ENCODE data around the gene LGR6.
"Not testable (repeated sequence)": the region's sequence is repeated elsewhere in the genome, so short reads cannot be mapped to it uniquely, and the experiment has no call there.

Gene LGR6

DNA sequence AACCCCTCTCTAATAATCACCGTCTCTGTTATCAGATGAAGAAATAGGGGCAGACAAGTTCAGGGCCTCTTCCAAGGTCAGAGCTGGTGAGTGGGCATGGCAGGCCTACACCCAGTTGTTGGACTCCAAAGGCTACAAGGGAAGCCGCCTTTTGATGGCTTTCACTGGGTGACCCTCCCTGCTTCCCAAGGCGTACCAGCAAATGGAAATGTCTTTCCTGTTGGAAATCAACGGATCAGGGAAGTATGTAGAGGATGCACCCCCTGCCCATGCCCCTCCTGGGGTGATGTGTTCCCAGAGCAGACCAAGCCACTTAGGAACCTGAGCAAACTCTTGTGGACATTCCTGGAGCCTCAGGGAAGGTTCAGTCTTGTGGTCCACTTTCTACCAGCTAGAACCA is 47.4 kb downstream of the LGR6 start:
- no peak for DNase-seq (ENCODE audit: low spot score)

DNA sequence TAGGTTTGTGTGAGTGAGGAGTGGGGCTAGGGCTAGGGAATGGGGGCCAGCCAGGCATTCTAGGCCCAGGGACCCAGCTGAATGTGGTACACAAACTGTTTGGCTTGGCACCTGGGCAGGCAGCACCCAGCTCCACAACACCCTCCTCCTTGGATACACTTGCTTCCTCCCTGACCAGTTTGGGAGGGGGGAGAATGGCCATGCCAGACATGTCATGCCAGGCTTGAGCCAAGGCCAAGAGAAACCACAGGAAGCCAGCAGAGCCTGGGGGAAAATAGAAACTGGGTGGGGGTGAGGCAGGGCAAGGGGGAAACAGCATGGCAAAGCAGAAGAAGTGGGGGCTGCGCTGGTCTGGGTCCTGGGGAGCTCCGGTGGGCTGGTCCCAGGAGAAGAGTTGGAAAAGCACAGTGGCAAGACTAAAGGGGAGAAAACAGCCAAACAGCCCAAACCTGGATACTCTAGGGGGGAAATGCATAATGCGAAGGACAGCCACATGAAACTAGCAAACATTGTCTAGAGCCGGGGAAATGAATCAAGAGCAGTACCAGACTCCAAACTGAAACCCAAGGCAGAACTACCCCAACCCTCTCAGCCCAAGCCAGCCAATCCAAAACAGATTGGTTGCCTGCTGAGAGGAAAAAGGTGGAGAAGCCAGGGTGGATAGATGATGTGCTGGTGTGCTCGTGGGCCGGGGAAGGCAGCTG is 47.9 kb downstream of the LGR6 start:
- DNase-seq (ENCODE audit: low spot score) = no peak

DNA sequence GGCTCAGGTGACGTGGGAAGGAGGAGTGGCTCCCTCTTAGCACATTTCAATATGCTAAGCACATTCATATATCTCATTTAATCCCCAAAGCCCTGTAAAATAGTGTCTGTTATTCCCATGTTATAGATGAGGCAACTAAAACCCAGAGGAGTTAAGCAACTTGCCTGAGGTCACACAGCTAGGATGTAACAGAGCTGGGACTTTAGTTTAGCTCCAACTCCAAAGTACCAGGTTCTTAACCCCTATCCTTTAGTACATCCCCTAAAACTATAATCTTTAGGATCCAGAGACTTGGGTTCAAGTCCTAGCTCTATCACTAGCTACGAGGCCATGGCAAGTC is 48.5 kb downstream of the LGR6 start:
- DNase-seq (ENCODE audit: low spot score) = no peak

DNA sequence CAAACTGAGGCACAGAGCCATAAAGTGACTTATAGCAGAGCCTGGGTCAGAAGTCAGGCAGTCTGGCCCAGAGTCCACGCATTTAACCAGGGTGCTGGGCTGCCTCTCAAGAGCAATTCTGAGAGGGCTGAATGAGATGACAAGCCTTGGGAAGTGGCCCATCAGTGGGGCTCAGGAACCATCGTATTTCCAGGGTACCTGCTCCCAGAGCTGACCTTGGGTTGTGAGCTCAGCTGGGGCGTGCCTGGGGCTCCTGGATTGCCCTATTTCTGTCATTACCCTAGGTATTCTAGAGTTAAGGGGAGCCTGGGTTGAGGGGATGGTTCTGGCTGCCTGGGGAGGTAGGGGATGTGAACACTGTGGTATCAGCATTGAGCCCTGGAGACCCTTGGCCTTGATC is 49.4 kb downstream of the LGR6 start:
- DNase-seq (ENCODE audit: low spot score) = no peak

DNA sequence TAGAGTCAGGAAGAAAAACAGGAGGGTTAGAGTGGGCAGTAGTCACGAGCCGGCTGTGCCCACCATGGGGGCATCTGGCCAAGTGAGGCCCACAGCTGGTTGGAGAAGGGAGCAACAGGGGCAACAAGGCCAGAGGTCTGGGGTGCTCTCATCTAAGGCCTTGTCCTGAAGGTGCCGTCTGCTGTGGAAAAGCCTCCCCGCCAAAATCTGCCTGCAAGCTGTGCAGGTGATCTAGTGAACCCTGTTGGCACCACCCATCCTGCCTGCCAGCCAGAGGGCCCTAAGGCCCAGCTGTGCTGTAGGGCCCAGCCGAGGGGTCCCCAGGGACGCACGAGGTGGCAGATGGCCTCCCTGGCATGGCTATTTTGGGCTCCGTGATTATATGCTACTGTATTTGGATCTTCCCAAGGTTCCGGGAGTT is 51.3 kb downstream of the LGR6 start:
- no peak for DNase-seq (ENCODE audit: low spot score)

DNA sequence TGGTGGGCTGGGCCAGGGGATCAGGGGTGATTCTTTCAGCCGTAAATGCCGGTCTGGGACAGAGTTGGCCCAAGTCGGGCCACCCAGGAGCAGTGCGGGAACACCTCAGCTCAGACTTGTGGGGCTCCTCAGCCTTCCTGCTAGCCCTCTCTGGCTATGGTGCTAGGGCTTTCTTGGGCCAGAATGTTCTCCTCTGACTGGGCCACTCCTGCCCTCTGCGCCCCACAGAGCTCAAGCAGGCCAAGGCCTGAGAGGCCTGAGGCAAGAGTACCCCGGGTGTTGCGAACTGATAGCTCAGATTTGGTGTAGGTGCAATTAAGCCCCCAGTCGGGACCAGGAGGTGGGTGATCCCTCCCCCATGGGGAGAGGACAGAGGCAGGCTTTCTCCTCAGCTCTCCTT is 51.8 kb downstream of the LGR6 start:
- DNase-seq (ENCODE audit: low spot score) = no peak

DNA sequence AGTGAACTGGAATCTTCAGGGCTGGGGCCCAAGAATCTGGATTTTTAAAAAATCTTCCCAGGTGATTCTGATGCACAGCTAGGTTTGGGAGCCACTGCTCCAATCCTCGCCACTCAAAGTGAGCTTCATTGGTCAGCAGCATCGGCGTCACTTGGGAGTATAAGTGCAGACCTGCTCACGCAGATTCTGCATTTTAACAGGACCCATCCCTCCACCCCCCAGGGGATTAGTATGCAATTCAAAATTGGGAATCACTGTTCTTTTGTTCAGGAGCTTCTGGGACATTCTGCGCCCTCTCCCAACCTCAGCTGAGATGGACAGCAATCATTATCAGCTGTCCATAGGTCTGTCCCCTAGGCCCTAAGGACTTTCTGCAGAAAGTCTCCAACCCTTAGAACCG is 53.5 kb downstream of the LGR6 start:
- DNase-seq (ENCODE audit: low spot score) = no peak

DNA sequence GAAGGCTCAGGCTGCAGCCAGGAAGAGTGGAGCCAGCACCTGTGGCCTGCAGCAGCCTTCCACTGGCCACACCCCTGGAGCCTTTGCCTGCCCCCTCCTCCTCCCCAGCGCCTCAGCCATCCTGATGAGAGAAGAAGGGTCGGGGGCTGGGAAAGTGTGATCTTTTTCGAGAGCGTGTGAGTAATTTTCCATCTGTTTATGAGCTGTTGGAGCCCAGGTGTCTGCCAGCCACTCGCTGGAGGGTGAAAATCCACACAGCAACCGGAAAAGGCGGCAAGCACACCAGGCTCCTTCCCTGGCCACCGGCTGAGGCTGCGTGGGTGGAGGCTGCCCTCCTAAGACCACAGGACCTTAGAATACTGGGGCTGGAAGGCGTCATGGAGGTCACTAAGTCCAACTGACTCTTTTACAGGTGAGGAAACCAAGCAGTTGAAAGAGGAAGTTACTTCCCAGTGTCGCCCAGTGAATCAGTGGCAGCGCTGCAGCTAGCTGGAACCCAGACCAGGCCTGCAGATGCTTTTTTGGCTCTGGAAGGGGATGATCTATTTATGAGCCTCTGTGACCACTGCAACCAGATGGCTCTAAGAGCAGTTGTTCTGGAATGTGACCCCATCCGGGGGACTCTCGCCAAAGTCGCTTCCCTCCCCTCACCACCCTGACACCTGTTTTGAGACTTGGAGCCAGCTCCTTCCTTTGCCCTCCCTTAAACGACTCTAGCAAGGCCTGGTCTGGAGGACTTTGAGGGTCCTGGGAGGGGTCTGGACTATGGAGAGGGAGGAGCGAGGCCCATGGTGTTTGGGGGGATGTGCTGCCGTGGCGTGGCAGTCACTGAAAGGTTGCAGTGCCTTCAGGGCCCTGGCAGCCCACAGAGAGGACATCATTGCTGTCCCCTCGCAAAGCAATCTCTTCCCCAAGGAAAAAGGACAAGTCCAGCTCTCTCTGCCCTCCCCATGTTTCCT is 54.5 kb downstream of the LGR6 start:
- DNase-seq (ENCODE audit: low spot score) = no peak

DNA sequence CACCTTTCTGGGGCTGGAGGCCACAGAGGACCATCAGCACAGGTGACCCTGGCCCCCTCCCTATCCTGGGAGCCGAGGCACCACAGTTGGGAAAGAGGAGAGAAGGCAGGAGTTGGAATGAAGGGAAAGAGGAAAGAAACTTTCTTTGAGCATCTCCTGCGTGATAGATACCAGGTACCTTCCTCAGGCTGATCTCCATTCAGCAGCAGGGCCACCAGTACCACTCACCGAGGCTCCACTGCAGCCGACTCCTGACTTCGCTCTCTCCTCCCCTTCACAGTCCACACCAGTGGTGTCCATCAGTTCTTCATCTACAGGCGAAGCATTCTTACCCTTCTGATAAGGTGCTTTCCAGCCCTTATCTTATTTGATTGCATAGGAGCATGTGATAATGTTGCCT is 55.3 kb downstream of the LGR6 start:
- DNase-seq (ENCODE audit: low spot score) = no peak

DNA sequence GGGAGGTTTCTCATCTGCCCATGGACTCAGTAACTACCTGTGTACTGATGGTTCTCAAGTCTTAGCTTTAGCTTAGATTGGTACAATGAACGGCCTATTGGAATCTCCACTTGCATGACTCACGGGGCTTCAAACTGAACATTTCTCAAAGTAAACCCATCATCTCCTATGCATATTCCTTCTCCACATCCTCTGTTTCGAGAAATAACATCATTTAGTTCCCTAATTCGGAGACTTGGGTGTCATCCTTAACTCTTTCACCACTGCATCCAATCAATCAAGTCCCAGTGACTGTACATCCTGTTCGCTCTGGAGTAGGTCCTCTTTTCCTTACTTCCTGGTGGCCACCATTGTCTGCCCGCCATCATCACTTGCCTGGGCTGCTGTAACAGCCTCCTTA is 55.8 kb downstream of the LGR6 start:
- DNase-seq (ENCODE audit: low spot score) = no peak

DNA sequence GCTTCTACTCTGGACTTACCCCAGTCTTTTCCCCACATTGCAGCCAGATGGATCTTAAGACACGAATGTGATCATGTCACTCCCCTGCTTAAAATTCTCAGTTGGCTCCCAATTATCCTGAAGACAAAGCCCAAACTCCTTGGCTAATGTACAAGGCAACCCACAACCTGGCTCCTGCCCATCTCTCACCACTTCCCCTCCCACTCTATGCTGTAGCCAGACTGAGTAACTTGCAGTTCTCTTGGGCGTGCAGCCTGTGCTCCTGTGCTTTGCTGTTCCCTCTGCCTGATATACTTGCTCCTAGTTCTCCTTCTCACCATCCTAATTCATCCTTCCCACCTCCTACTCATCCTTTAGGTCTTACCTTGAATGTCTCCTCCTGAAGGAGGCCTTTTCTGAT is 56.2 kb downstream of the LGR6 start:
- DNase-seq (ENCODE audit: low spot score) = no peak

DNA sequence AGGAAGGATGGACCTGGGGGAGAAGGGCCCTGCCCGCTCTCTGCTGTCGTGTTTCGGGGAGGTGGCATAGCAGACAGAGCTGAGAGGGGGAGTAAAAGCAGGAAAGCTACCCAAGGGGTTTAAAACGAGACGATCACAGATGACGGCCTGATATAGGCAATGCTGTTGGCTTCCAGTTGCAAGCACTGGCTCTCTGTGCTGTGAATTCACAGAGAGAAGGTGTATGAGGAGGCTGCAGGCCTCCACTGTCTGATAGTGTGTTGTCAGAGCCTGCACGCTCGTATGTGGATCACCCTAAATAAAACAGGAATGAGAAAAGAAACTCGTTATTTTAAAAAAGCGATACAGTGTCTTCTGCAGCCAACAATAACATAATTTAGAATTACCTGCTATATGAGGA is 57.4 kb downstream of the LGR6 start:
- DNase-seq (ENCODE audit: low spot score) = no peak

DNA sequence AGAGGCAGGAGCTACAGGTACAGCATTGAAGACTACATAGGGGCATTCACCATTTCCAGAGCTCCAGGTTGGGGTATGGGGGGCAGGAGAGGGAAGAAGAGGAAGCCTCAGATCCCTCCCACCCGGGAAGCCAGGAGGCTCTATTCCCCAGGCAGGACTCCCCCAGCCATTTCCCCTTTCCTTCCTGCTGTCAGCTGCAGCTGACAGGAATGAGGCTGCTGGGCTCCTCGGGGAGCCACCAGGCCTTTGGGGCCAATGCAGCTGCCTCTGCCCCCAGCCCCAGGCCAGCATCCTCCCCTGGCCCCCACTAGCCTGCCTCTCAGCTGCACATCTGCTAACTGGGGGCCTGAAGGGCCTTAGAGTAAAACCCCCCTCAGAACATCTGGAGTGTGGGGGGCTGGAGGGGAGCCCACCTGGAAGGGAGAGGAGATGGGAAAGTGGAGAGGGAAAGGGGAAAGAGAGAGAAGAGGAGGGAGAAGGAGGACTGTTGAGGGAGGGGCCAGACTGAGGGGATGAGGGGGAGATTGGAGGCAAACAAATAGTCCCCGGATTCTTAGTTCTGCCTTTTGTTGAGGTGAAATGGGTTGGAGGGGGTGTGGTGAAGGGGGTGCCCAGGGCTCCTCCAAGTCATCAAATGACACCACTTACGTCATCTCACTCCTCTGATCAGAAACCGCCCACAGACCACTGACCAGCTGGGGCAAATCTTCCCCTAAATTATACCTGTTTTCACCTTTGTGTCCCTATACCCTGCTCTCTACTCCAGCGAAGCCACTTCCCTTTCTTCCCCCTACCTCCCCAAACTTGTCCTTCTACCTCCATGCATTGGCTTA is 58.0 kb downstream of the LGR6 start:
- no peak for DNase-seq (ENCODE audit: low spot score)

DNA sequence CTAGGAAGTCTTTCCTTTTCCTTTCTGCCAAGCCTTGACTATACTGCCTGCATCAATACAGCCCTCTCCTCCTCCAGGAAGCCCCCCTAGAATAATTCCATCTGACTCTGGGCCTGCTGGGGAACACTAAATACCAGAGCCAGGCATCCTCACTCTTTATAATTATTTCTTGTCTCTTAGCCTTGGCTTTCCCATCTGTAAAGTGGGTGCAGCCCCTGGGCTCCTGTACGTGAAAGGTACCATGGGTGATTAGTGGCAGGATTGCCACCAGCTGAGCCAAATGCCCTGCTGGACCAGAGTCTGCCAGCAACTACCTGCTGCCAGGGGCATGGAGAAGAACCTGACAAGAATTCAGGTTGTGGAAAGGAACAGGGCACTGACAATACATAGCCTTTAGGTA is 58.7 kb downstream of the LGR6 start:
- DNase-seq (ENCODE audit: low spot score) = no peak

DNA sequence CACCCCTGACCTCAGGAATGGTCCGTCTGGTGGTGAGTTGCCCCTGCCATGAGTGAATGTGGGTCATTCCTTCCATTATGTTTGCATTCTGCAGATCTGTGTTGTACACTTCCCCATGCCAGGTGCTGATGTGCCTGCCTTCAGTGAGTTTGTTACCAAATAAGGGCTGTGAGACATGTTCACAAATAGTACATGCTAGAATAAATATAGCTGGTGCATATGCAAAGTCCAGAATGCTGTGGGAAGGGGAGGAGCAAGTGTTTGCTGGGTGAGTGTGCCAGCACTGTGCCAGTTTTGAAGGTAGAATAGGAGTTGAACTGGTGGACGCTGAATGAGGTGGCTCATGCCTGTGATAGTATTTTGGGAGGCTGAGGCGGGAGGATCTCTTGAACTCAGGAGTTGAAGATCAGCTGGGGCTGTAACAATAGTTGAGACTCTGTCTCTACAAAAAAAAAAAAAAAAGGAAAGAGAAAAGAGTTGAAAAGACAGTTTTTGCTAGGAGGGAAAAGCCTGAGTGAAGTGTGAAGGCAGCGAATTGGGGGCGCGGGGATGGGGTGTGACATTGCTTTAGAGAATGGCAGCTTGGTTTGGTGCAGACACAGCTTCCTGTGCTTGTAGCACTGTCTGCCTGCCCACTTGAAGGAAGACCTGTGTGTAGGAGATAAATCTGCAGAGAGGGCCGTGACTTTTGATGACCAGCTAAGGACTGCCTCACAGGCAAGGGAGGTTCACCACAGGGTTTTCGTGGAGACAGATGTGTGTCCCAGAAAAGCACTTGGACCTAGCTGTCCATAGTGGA is 61.1 kb downstream of the LGR6 start:
- DNase-seq (ENCODE audit: low spot score) = no peak

DNA sequence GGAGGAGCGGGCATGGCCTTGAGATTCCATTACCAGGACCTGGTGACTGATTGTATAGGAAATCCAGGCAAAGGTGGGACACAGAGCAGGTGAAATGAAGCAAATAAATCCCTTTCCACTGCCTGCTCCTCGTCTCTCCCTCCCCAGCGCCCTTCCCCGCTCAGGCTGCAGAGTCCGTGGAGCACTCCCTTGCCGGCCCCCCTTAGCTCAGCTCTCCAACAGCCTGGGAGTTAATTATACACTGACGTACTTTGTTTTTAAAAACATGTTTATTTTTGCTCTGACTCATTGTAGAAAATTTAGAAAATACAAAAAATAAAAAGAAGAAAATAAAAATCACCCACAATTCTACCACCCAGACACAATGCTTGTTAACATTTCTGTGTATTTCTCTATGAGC is 61.7 kb downstream of the LGR6 start:
- no peak for DNase-seq (ENCODE audit: low spot score)

DNA sequence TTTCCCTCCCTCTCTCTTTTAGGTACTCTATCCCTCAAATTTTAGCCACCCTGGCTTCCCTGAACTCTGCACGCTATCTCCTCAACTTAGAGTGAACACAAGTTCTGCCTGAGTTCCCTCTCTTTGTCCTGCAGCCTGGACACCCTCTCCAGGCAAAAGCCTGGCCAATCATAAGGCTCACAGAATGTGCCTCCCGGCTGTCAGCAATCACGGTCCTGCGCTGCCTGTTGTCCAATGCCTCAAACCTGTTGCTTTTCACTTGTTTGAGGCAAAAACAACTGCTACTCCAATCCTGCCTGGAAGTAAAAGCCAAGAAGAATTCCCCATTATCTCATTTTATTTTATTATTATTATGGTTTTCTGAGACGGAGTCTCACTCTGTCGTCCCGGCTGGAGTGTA is 66.1 kb downstream of the LGR6 start:
- no peak for DNase-seq (ENCODE audit: low spot score)

DNA sequence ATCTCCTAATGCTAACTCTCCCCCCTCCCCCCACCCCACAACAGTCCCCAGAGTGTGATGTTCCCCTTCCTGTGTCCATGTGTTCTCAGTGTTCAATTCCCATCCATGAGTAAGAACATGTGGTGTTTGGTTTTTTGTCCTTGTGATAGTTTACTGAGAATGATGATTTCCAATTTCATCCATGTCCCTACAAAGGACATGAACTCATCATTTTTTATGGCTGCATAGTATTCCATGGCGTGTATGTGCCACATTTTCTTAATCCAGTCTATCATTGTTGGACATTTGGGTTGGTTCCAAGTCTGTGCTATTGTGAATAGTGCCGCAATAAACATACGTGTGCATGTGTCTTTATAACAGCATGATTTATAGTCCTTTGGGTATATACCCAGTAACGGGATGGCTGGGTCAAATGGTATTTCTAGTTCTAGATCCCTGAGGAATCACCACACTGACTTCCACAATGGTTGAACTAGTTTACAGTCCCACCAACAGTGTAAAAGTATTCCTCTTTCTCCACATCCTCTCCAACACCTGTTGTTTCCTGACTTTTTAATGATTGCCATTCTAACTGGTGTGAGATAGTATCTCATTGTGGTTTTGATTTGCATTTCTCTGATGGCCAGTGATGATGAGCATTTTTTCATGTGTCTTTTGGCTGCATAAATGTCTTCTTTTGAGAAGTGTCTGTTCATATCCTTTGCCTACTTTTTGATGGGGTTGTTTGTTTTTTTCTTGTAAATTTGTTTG is 67.8 kb downstream of the LGR6 start:
- not testable (repeated sequence) for DNase-seq (ENCODE audit: low spot score)

DNA sequence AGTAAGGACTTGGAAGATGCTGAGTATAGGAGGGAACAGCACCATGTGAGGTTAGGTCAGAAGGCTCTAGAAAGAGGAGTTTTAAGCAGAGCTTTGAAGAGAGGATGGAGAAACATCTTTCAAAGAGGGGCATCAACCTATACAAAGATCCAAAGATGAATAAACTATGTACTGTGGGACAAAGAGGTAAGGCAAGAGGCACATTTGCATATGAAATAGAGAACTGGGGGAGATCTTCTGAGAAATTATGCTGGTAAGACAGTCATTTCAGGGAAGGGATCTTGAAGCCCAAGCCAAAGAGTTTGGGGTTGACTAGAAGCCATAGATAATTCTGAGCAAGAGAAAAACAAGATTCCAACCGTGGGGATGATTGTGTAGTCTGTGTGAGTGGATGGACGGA is 70.0 kb downstream of the LGR6 start:
- DNase-seq (ENCODE audit: low spot score) = no peak

DNA sequence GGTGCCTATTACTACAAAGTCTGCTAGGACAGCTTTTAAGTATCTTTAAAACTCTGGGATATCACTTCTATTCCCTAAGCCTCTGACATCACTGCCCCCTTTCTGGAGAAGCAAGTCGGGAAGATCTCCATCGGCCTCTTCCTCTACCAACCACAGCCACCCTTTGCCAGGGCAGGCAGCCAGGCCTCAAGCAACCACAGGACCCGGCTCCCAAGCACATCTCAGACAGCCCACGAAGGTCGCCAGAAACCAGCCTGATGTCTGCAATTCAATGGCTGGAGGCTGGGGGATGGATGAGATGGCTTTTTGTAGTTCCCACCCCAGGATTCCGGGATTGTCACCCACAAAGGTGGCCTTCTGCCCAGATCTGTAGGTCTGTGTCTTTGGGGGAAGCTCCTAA is 70.7 kb downstream of the LGR6 start:
- no peak for DNase-seq (ENCODE audit: low spot score)

DNA sequence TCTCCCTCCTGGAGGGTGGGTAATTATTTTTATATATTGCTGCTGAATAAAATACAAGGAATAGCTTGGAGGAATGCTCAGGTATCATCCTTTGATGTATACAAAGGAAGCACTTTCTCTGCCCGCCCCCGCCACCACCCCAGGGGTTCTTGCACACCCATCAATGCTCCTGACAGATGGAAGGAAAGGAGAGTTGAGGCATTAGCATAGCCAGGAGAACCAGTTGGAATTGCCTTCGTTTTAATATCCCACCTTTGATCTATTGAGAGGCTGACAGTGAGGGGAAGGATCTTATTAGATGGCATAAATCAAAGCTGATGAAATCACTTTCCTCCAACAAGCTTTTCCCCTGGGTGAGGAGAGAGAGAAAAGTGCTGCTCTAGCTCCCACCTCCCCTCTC is 71.1 kb downstream of the LGR6 start:
- DNase-seq (ENCODE audit: low spot score) = no peak
